ENCODE results near the gene KCNS1. TPM values are rescaled to one million over a fixed set of nuclear protein-coding genes. Genes with fewer than 3 reads are reported as not detected.

The KCNS1 gene
- total RNA-seq, 2 experiments from 2014 or later = 0.08 to 0.11 TPM

- Mint-ChIP-seq H3K36me3 (peaks cover 29% of the 10 kb centered on the region), H3K9me3 (no peaks in the 10 kb centered on the region), H3K4me3 (no peak overlapping the region), H3K27me3 (no peaks in the 10 kb centered on the region), H3K27ac (no peak overlapping the region), H3K4me1 (peaks cover 22% of the 10 kb centered on the region)
- ATAC-seq (ENCODE audit: low read depth) (no peak), DNase-seq (no peak)
- POLR2A ChIA-PET = no interaction called here
These were observed 39.7 kb downstream of the KCNS1 start for GRCh38 chr20:45061244-45061643.

- POLR2A ChIA-PET = no interaction called here
- no peaks in the 10 kb centered on the region for H3K27me3 Mint-ChIP-seq
- DNase-seq (no peak), ATAC-seq (ENCODE audit: low read depth) (no peak)
- no peaks in the 10 kb centered on the region for H3K9me3 Mint-ChIP-seq
- peaks cover 29% of the 10 kb centered on the region for H3K36me3 Mint-ChIP-seq
- H3K4me1 Mint-ChIP-seq = peaks cover 25% of the 10 kb centered on the region
- no peak overlapping the region for H3K27ac Mint-ChIP-seq
- H3K4me3 Mint-ChIP-seq = no peak overlapping the region
These were observed 40.6 kb downstream of the KCNS1 start for GRCh38 chr20:45060294-45060693.

GRCh38 chr20:45059022-45059728 lies 41.8 kb downstream of the KCNS1 start:
- H3K27me3 Mint-ChIP-seq = no peaks in the 10 kb centered on the region
- peaks cover 25% of the 10 kb centered on the region for H3K4me1 Mint-ChIP-seq
- H3K36me3 Mint-ChIP-seq = peaks cover 24% of the 10 kb centered on the region
- no peak for ATAC-seq (ENCODE audit: low read depth)
- POLR2A ChIA-PET = no interaction called here
- H3K4me3 Mint-ChIP-seq = no peak overlapping the region
- H3K9me3 Mint-ChIP-seq = no peaks in the 10 kb centered on the region
- DNase-seq = no peak
- H3K27ac Mint-ChIP-seq = peak overlapping the region; percentile 26

- POLR2A ChIA-PET = interaction anchor here (0.7 kb wide), 1 partner anchor 40 kb away, joined by 3 read pairs; no protein-coding TSS in a partner anchor
- H3K4me3 Mint-ChIP-seq = no peak overlapping the region
- DNase-seq = no peak
- H3K27ac Mint-ChIP-seq = no peak overlapping the region
- no peaks in the 10 kb centered on the region for H3K27me3 Mint-ChIP-seq
- H3K9me3 Mint-ChIP-seq = no peaks in the 10 kb centered on the region
- peaks cover 29% of the 10 kb centered on the region for H3K4me1 Mint-ChIP-seq
- no peak for ATAC-seq (ENCODE audit: low read depth)
- H3K36me3 Mint-ChIP-seq = peaks cover 24% of the 10 kb centered on the region
These were observed 42.6 kb downstream of the KCNS1 start for GRCh38 chr20:45058168-45058850.

- no peak overlapping the region for H3K4me3 Mint-ChIP-seq
- POLR2A ChIA-PET = no interaction called here
- H3K4me1 Mint-ChIP-seq = peaks cover 44% of the 10 kb centered on the region
- H3K9me3 Mint-ChIP-seq = no peaks in the 10 kb centered on the region
- H3K27ac Mint-ChIP-seq = no peak overlapping the region
- H3K36me3 Mint-ChIP-seq = peaks cover 22% of the 10 kb centered on the region
- DNase-seq = no peak
- no peaks in the 10 kb centered on the region for H3K27me3 Mint-ChIP-seq
- no peak for ATAC-seq (ENCODE audit: low read depth)
These were observed 44.3 kb downstream of the KCNS1 start for GRCh38 chr20:45056473-45057173.

- ATAC-seq (ENCODE audit: low read depth) = no peak
These were observed 45.9 kb downstream of the KCNS1 start for GRCh38 chr20:45055056-45055455.

GRCh38 chr20:45053430-45054351 lies 47.2 kb downstream of the KCNS1 start:
- Mint-ChIP-seq H3K27me3 (no peaks in the 10 kb centered on the region), H3K4me1 (peaks cover 59% of the 10 kb centered on the region), H3K9me3 (no peaks in the 10 kb centered on the region), H3K27ac (peak overlapping the region; percentile 68), H3K36me3 (peaks cover 21% of the 10 kb centered on the region), H3K4me3 (peak overlapping the region; percentile 39)
- POLR2A ChIA-PET = no interaction called here
- DNase-seq (no peak), ATAC-seq (ENCODE audit: low read depth) (peak; percentile 16)

More at GRCh38 chr20:45055056-45055455, 45.9 kb downstream of the KCNS1 start:
- Mint-ChIP-seq H3K9me3 (no peaks in the 10 kb centered on the region), H3K4me1 (peaks cover 51% of the 10 kb centered on the region), H3K27me3 (no peaks in the 10 kb centered on the region), H3K27ac (peak overlapping the region; percentile 10), H3K4me3 (peak overlapping the region; percentile 32), H3K36me3 (peaks cover 22% of the 10 kb centered on the region)
- POLR2A ChIA-PET = interaction anchor here (1.0 kb wide), 1 partner anchor 11 kb away, joined by 3 read pairs; no protein-coding TSS in a partner anchor
- DNase-seq = no peak

GRCh38 chr20:45052698-45053429 lies 48.1 kb downstream of the KCNS1 start:
- Mint-ChIP-seq H3K4me3 (peak overlapping the region; percentile 39), H3K4me1 (peaks cover 61% of the 10 kb centered on the region), H3K9me3 (no peaks in the 10 kb centered on the region), H3K27ac (peak overlapping the region; percentile 68), H3K36me3 (peaks cover 21% of the 10 kb centered on the region), H3K27me3 (no peaks in the 10 kb centered on the region)
- ATAC-seq (ENCODE audit: low read depth) (peak; percentile 80), DNase-seq (no peak)
- POLR2A ChIA-PET = no interaction called here

GRCh38 chr20:45051204-45052060 lies 49.5 kb downstream of the KCNS1 start:
- ATAC-seq (ENCODE audit: low read depth) = no peak
- H3K36me3 Mint-ChIP-seq = peaks cover 18% of the 10 kb centered on the region
- no peaks in the 10 kb centered on the region for H3K9me3 Mint-ChIP-seq
- peak overlapping the region; percentile 67 for H3K27ac Mint-ChIP-seq
- peaks cover 60% of the 10 kb centered on the region for H3K4me1 Mint-ChIP-seq
- no peaks in the 10 kb centered on the region for H3K27me3 Mint-ChIP-seq
- POLR2A ChIA-PET = no interaction called here
- DNase-seq = no peak
- H3K4me3 Mint-ChIP-seq = peak overlapping the region; percentile 45

- DNase-seq (no peak), ATAC-seq (ENCODE audit: low read depth) (peak; percentile 27)
- POLR2A ChIA-PET = no interaction called here
- Mint-ChIP-seq H3K27ac (peak overlapping the region; percentile 53), H3K4me3 (peak overlapping the region; percentile 38), H3K36me3 (peaks cover 16% of the 10 kb centered on the region), H3K27me3 (no peaks in the 10 kb centered on the region), H3K4me1 (peaks cover 48% of the 10 kb centered on the region), H3K9me3 (no peaks in the 10 kb centered on the region)
These were observed 50.9 kb downstream of the KCNS1 start for GRCh38 chr20:45049904-45050471.

- DNase-seq (no peak), ATAC-seq (ENCODE audit: low read depth) (no peak)
- Mint-ChIP-seq H3K36me3 (peaks cover 16% of the 10 kb centered on the region), H3K27me3 (no peaks in the 10 kb centered on the region), H3K4me3 (peak overlapping the region; percentile 38), H3K27ac (peak overlapping the region; percentile 53), H3K4me1 (peaks cover 46% of the 10 kb centered on the region), H3K9me3 (no peaks in the 10 kb centered on the region)
- POLR2A ChIA-PET = no interaction called here
These were observed 51.5 kb downstream of the KCNS1 start for GRCh38 chr20:45049438-45049837.
